H1 (cell line): ENCODE measurements around the gene UBASH3A. TPM values are rescaled to one million over a fixed set of nuclear protein-coding genes. Genes with fewer than 3 reads are reported as not detected.

Source experiments
- KDM5A ChIP-seq: fragments of 200-600 bp; IDR thresholded peaks from 2 replicates; pipeline ENCODE4 v1.7.1; 2012; ENCODE audit warnings: mild to moderate bottlenecking, low read length, inconsistent platforms, mixed read lengths
- SAP30 ChIP-seq: fragments of 300-600 bp; sonication (generic); IDR thresholded peaks from 2 replicates; pipeline ENCODE4 v1.7.1; 2012; ENCODE audit warnings: low read length, moderate library complexity, mild to moderate bottlenecking, inconsistent platforms; ENCODE audit not compliant: insufficient read depth, insufficient replicate concordance
- polyA plus RNA-seq, 7 experiments: library from polyadenylated mRNA; depleted of rRNA in 3 of 7; stranded (reverse) in 5 of 7; unstranded in 2 of 7; fragments of >200 nt in 5 of 7; fragments of 200-250 nt in 2 of 7; gene quantifications; 1 replicate in 5 of 7; 2 replicates in 1 of 7; 4 replicates in 1 of 7; pipeline versions ENCODE4 v1.2.1 to v1.2.3, GENCODE V29; 2011 to 2013; ENCODE audit warnings: missing spikeins in 2 of 7, mixed read lengths in 2 of 7
- total RNA-seq: library from RNA; stranded (reverse); fragmentation: NEBNext Ultra II Directional; extraction: Animal tissue kit (Norgen Biotek cat#: 25700); gene quantifications from 2 replicates; pipeline ENCODE4 v1.2.1, GENCODE V29; 2021
- TF ChIP-seq, protein P1 (sequence below): fragments of 300-600 bp; sonication (generic); IDR thresholded peaks from 2 replicates; pipeline ENCODE4 v1.7.1; 2012; ENCODE audit warnings: low read length, moderate library complexity, mild to moderate bottlenecking, inconsistent platforms; ENCODE audit not compliant: insufficient replicate concordance

The UBASH3A gene
- total and polyA plus RNA-seq, 2 of the 8 experiments (the other 6 are each of a cell fraction or from before 2014, with no cell fraction given), result not detected

DNA sequence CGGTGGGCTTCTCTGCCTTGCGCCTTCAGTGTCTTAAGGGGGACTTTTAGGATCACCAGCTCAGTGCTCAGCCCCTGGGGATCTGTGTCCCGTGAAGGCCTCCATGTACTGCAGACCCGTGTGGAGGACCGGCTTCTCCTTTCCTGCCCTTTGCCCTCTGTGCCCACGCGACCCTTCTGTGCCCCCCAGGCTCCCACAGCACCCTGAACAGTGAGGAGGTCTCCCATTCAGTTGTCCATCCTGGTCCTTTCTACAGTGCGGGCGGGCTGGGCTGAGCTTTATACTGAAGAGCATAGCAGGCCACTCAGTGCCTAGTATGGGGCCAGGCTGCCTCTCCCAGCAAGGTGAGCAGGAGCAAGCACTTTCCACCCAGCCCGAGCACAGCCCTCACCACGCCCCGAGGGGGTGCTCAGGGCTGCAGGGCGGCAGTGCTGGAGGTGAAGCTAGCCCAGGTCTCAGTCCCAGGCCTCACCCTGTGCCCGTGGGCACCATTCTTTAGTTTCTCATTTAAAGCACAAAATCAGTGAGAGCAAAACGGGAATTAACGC, 29.7 kb upstream of the UBASH3A start (continued):
- no peak for TF ChIP-seq SAP30
- TF ChIP-seq, protein P1, sequence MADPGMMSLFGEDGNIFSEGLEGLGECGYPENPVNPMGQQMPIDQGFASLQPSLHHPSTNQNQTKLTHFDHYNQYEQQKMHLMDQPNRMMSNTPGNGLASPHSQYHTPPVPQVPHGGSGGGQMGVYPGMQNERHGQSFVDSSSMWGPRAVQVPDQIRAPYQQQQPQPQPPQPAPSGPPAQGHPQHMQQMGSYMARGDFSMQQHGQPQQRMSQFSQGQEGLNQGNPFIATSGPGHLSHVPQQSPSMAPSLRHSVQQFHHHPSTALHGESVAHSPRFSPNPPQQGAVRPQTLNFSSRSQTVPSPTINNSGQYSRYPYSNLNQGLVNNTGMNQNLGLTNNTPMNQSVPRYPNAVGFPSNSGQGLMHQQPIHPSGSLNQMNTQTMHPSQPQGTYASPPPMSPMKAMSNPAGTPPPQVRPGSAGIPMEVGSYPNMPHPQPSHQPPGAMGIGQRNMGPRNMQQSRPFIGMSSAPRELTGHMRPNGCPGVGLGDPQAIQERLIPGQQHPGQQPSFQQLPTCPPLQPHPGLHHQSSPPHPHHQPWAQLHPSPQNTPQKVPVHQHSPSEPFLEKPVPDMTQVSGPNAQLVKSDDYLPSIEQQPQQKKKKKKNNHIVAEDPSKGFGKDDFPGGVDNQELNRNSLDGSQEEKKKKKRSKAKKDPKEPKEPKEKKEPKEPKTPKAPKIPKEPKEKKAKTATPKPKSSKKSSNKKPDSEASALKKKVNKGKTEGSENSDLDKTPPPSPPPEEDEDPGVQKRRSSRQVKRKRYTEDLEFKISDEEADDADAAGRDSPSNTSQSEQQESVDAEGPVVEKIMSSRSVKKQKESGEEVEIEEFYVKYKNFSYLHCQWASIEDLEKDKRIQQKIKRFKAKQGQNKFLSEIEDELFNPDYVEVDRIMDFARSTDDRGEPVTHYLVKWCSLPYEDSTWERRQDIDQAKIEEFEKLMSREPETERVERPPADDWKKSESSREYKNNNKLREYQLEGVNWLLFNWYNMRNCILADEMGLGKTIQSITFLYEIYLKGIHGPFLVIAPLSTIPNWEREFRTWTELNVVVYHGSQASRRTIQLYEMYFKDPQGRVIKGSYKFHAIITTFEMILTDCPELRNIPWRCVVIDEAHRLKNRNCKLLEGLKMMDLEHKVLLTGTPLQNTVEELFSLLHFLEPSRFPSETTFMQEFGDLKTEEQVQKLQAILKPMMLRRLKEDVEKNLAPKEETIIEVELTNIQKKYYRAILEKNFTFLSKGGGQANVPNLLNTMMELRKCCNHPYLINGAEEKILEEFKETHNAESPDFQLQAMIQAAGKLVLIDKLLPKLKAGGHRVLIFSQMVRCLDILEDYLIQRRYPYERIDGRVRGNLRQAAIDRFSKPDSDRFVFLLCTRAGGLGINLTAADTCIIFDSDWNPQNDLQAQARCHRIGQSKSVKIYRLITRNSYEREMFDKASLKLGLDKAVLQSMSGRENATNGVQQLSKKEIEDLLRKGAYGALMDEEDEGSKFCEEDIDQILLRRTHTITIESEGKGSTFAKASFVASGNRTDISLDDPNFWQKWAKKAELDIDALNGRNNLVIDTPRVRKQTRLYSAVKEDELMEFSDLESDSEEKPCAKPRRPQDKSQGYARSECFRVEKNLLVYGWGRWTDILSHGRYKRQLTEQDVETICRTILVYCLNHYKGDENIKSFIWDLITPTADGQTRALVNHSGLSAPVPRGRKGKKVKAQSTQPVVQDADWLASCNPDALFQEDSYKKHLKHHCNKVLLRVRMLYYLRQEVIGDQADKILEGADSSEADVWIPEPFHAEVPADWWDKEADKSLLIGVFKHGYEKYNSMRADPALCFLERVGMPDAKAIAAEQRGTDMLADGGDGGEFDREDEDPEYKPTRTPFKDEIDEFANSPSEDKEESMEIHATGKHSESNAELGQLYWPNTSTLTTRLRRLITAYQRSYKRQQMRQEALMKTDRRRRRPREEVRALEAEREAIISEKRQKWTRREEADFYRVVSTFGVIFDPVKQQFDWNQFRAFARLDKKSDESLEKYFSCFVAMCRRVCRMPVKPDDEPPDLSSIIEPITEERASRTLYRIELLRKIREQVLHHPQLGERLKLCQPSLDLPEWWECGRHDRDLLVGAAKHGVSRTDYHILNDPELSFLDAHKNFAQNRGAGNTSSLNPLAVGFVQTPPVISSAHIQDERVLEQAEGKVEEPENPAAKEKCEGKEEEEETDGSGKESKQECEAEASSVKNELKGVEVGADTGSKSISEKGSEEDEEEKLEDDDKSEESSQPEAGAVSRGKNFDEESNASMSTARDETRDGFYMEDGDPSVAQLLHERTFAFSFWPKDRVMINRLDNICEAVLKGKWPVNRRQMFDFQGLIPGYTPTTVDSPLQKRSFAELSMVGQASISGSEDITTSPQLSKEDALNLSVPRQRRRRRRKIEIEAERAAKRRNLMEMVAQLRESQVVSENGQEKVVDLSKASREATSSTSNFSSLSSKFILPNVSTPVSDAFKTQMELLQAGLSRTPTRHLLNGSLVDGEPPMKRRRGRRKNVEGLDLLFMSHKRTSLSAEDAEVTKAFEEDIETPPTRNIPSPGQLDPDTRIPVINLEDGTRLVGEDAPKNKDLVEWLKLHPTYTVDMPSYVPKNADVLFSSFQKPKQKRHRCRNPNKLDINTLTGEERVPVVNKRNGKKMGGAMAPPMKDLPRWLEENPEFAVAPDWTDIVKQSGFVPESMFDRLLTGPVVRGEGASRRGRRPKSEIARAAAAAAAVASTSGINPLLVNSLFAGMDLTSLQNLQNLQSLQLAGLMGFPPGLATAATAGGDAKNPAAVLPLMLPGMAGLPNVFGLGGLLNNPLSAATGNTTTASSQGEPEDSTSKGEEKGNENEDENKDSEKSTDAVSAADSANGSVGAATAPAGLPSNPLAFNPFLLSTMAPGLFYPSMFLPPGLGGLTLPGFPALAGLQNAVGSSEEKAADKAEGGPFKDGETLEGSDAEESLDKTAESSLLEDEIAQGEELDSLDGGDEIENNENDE, result no peak
- no peak for TF ChIP-seq KDM5A
